ENCODE measurements around the gene MIF4GD. TPM values are rescaled to one million over a fixed set of nuclear protein-coding genes. Genes with fewer than 3 reads are reported as not detected.

The MIF4GD gene
- polyA plus RNA-seq, 1 experiment, result 6.0 TPM

DNA sequence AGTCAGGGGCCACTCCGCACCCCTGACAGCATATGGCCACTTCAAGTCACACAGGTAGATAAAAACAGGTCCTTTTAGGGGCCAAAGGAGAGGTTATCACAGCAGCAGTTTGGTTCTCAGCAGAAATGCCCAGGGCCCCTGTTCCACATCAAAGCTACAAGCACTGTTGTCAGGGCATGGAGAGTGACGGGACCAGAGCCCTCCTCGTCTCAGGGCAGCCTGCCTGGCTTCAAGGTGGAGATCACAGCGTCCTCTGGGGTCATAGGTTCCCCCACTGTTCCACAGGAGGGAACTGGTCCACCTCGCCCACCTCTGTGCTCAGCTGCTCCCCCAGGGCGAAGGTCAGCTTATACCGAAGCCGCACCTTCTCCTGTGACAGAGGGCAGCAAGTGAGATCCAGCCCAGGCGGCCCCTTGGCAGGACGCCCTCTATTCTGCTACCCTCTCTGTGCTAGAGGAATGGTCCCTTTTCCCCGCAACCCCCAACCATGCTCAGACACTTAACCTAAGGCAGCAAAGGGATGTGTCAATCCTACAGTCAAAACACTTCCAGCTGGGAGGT lies 32.9 kb downstream of the MIF4GD start:
- no peak for DNase-seq (ENCODE audit: low read depth, low spot score)
- CTCF ChIA-PET, result interaction anchor here (0.8 to 2.2 kb wide), 5 partner anchors 9 to 178 kb away, joined by 3 to 16 read pairs (median 7); no protein-coding TSS in a partner anchor
- POLR2A ChIA-PET, result no interaction called here
- H3K4me3 ChIP-seq (ENCODE audit: low read depth, low read length), result no peak overlapping the region
- H3K9me3 ChIP-seq (ENCODE audit: control insufficient read depth, insufficient read depth, low read length), result no peaks in the 10 kb centered on the region
- TF ChIP-seq, protein P1, sequence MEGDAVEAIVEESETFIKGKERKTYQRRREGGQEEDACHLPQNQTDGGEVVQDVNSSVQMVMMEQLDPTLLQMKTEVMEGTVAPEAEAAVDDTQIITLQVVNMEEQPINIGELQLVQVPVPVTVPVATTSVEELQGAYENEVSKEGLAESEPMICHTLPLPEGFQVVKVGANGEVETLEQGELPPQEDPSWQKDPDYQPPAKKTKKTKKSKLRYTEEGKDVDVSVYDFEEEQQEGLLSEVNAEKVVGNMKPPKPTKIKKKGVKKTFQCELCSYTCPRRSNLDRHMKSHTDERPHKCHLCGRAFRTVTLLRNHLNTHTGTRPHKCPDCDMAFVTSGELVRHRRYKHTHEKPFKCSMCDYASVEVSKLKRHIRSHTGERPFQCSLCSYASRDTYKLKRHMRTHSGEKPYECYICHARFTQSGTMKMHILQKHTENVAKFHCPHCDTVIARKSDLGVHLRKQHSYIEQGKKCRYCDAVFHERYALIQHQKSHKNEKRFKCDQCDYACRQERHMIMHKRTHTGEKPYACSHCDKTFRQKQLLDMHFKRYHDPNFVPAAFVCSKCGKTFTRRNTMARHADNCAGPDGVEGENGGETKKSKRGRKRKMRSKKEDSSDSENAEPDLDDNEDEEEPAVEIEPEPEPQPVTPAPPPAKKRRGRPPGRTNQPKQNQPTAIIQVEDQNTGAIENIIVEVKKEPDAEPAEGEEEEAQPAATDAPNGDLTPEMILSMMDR (IDR thresholded peaks at IDR 0.05; ENCODE audit: low read depth, low read length), result no peak
- no peak overlapping the region for H3K27ac ChIP-seq (ENCODE audit: low read depth, low read length)
- H3K27me3 ChIP-seq (ENCODE audit: control insufficient read depth, insufficient read depth, low read length), result no peaks in the 10 kb centered on the region

DNA sequence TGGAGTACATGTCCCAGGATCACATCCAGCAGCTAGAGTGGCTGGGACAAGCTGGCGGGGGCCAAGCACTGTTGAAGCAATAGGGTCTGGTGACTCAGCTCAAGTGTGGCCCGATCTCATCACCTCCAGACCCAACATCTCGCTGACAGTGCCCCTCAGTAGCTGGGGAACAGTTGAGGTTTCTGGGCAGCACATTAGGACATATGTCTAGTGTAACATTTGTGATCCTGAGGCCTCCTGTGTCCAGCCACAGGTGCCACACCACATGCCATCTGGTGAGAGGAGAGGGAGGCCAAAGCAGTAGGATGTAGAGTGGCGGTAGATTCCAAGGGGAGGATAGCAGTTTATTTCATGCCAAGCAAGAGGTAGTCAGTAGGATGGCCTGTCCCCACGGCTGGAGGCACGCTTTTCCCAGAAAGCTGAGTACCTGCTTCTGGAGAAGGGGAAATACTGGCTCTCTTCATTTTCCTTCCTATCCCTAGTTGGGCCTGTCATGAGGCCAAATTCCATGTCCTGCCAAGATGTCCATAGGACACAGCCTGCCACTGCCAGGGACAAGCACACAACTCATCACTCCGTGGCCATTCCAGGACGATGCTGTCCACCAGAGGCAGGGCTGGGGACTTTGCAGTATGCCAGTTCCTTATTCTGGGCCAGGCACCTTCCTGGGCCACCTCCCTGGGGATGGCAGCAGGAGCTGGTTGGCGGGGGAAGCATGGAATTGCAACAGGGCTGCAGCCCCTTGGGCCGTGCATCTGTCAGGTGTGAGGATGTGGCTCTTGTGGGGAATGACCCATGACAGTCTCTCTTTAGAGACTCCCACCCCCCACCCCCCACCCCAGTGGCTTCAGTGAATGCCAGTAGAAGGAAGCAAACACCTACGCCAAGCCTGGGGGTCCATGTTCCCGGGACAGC lies 33.7 kb downstream of the MIF4GD start:
- H3K27me3 ChIP-seq (ENCODE audit: control insufficient read depth, insufficient read depth, low read length), result no peaks in the 10 kb centered on the region
- ChIA-PET POLR2A (no interaction called here), CTCF (interaction anchor here (0.6 to 1.9 kb wide), 6 partner anchors 8 to 177 kb away, joined by 3 to 9 read pairs (median 4); no protein-coding TSS in a partner anchor)
- H3K4me3 ChIP-seq (ENCODE audit: low read depth, low read length), result no peak overlapping the region
- no peak overlapping the region for H3K27ac ChIP-seq (ENCODE audit: low read depth, low read length)
- TF ChIP-seq, protein P1 (IDR thresholded peaks at IDR 0.05; ENCODE audit: low read depth, low read length), result no peak
- H3K9me3 ChIP-seq (ENCODE audit: control insufficient read depth, insufficient read depth, low read length), result no peaks in the 10 kb centered on the region
- no peak for DNase-seq (ENCODE audit: low read depth, low spot score)

DNA sequence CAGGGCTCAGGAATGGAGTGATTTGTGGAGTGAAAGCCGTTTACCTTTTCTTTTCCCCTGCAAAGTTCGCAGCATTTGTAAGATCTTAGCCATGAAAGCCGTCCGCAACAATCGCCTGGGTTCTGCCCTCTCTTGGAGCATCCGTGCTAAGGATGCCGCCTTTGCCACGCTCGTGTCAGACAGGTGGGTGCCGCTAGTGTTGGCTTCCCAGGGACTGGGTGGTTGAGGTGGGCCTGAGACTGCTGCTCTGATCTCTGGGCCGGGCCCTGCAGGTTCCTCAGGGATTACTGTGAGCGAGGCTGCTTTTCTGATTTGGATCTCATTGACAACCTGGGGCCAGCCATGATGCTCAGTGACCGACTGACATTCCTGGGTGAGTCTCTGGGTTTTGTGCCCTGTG lies 38.2 kb downstream of the MIF4GD start:
- no peak overlapping the region for H3K4me3 ChIP-seq (ENCODE audit: low read depth, low read length)
- ChIA-PET POLR2A (no interaction called here), CTCF (interaction anchor here (1.0 kb wide), 1 partner anchor 38 kb away, joined by 3 read pairs; the partner anchor contains the start of gene MIF4GD)
- no peaks in the 10 kb centered on the region for H3K27me3 ChIP-seq (ENCODE audit: control insufficient read depth, insufficient read depth, low read length)
- H3K27ac ChIP-seq (ENCODE audit: low read depth, low read length), result no peak overlapping the region
- TF ChIP-seq, protein P1 (IDR thresholded peaks at IDR 0.05; ENCODE audit: low read depth, low read length), result no peak
- no peak for DNase-seq (ENCODE audit: low read depth, low spot score)
- H3K9me3 ChIP-seq (ENCODE audit: control insufficient read depth, insufficient read depth, low read length), result no peaks in the 10 kb centered on the region

DNA sequence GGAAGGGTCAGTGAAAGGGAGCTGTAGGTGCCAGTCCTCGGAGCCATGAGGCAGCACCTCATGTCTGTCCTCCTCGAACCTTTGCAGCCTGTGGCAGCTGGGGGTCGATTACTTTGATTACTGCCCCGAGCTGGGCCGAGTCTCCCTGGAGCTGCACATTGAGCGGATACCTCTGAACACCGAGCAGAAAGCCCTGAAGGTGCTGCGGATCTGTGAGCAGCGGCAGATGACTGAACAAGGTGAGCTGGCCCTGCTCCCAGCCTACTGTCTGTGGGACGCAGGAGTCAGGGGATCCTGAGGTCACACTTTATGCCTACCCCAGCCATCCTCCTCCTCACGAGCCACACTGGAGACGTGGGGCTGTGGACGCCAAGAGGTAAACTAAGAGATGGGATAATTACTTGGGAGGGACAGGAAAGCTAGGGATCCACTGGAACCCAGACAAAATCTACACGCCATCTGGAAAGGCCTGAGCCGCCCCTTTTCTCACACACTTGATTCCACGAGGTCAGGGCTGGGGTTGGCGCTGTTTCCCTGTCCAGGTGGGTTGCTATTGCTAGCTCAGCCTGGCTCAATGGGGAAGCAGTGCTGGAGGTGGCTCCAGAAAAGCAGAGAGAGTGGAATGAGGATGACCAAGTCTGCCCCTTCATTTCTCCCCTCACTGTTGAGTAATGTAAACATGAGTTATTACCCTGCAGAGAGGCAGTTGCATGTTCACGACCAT lies 39.1 kb downstream of the MIF4GD start:
- Histone ChIP-seq H3K27me3 (ENCODE audit: control insufficient read depth, insufficient read depth, low read length) (no peaks in the 10 kb centered on the region), H3K27ac (ENCODE audit: low read depth, low read length) (no peak overlapping the region), H3K9me3 (ENCODE audit: control insufficient read depth, insufficient read depth, low read length) (no peaks in the 10 kb centered on the region), H3K4me3 (ENCODE audit: low read depth, low read length) (no peak overlapping the region)
- TF ChIP-seq, protein P1 (IDR thresholded peaks at IDR 0.05; ENCODE audit: low read depth, low read length), result no peak
- ChIA-PET POLR2A (interaction anchor here (0.5 kb wide), 1 partner anchor 31 kb away, joined by 5 read pairs; no protein-coding TSS in a partner anchor), CTCF (interaction anchor here (1.0 to 1.1 kb wide), 2 partner anchors 9 to 39 kb away, joined by 3 to 6 read pairs; partner anchors contain the start of gene MIF4GD)
- no peak for DNase-seq (ENCODE audit: low read depth, low spot score)
